Measurements from ENCODE around the gene PIK3C2B. TPM values are rescaled to one million over a fixed set of nuclear protein-coding genes. Genes with fewer than 3 reads are reported as not detected.

PIK3C2B gene
- total RNA-seq, 4 donors from 2014 or later: 17.2 to 43.1 (median 25.9) TPM

DNA sequence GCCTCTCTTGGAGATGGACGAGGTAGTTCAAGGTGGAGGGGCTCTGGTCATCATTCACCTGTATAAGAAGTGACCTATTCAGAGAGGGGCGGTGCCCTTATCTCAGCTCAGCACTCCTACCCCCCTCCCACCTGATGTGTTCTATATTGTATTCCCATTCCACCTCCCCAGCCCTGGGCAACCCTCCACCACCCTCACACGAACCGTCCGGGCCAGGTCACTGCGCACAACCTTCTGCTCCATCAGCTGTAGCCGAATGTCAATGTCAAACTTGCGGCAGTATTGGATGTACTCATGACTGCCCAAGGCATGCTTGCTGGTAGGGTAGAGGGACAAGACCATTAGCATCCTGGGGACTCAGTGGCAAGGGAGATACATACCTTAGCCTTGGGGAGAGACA, 34.3 kb downstream of the PIK3C2B start:
- TF ChIP-seq, protein P1, sequence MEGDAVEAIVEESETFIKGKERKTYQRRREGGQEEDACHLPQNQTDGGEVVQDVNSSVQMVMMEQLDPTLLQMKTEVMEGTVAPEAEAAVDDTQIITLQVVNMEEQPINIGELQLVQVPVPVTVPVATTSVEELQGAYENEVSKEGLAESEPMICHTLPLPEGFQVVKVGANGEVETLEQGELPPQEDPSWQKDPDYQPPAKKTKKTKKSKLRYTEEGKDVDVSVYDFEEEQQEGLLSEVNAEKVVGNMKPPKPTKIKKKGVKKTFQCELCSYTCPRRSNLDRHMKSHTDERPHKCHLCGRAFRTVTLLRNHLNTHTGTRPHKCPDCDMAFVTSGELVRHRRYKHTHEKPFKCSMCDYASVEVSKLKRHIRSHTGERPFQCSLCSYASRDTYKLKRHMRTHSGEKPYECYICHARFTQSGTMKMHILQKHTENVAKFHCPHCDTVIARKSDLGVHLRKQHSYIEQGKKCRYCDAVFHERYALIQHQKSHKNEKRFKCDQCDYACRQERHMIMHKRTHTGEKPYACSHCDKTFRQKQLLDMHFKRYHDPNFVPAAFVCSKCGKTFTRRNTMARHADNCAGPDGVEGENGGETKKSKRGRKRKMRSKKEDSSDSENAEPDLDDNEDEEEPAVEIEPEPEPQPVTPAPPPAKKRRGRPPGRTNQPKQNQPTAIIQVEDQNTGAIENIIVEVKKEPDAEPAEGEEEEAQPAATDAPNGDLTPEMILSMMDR (IDR thresholded peaks at IDR 0.05; ENCODE audit: low read depth): no peak

DNA sequence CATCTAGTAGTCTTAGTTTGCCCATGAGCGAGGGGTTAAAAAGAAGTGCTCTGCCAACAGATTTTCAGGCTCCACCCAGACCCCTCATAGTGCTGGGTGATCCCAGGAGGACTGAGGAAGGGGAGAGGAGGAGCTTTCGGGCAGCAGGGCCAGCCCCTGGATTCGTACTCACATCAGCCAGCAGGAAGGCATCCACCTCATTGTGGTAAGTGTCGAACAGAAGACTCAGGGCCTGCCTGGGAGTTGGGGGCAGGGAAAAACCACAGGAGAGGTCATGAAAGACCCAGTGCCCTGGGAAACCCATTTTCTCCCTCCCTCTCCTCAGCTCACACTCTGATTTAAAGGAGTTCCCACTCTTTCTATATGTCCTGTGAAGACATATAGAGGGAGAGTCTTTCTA, 34.9 kb downstream of the PIK3C2B start:
- TF ChIP-seq, protein P1 (IDR thresholded peaks at IDR 0.05; ENCODE audit: low read depth): no peak

DNA sequence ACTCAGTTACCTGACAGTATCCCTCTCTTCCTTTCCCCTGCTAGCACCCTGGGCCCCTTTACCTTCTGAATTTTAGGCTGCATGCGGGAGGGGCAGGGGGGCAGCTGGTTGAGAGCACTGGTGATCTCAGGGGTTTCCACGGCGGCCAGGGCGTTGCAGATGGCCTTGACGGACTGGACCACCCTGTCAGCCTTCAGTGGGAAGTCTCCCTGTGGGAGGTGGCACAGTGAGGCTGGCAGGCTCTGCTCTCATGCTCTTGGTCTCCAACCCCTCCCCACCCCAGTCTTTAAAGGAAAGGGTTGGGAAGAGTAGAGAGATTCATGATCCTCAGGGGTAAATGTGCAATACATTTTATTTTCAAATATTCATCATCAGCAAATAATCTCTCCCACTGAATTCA, 36.9 kb downstream of the PIK3C2B start:
- TF ChIP-seq, protein P1 (IDR thresholded peaks at IDR 0.05; ENCODE audit: low read depth): no peak

DNA sequence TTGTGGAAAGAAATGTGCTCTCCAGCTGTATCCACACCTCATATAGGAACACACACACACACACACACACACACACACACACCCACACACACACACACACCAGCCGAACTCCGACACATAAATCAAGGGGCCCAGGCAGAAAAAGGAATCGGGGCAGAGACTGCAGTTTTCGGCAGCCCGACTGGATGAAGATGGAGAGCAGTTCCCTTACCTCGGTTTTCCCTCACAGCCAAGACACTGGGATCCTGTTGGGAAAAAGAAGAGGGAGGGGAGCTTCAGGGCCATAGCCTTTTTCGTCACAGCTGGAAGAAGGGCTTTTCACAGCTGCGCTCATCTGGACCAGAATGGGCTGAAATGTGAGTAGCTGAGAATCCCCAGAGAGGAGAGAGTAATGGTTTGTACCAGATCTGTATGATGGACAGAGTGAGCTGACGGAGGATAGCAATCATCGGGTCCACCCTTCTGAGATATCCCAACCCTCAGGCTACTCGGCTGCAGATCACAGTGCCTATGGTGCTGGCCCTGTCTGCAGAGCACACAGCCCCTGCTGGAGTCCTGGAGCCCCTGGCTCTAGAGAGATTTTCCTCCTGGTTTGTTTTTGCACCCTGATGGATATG, 37.7 kb downstream of the PIK3C2B start:
- TF ChIP-seq, protein P1 (IDR thresholded peaks at IDR 0.05; ENCODE audit: low read depth): no peak

DNA sequence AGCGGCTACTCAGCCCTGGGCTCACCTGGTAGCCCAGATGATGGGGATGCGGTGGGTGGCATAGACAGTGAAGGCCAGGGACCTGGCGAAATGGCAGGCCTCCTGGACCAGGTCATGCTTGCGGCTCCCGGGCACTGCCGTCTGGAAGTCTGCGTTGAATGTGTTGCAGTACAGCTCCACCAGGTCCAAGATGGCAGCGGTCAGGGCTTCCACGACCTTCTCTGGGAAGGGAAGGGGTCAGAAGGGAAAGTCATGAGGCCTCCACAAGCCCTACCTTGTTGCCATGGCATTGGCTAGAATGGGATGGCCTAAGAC, 38.8 kb downstream of the PIK3C2B start:
- TF ChIP-seq, protein P1 (IDR thresholded peaks at IDR 0.05; ENCODE audit: low read depth): no peak

DNA sequence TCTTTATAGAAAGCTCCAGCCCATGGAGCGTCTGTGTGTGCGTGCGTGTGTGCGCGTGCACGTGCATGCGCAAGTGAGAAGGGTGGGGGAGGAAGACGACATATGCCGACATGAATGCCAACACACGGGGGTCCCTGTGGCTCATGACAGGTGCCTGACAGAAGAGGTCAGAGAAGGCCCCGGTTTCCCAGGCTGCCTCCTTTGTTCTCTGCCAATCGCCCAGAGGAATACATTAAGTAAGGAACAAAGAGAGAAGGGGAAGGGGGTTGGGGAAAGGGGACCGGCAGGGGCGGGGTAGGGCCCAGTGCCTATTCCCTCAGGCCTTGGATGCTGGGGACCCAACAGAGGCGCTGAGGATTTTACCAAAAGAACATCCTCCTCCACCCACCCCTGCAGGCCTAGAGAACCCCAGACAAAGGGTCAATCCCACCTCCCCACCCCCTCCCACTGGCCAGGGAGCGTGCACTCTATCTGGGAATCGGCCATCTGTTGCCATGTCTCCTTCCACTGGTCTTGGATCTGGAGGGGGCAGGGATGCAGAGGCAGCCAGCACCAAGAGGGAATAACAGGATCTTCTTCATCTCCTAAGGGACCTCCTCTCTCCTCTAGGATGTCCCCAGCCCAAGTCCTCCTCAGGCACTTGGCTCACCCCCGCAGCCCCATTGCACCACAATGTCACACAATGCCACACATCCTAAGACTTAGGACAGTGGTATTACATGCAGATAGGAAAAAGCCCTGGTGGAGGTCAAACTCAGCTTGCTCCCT, 39.4 kb downstream of the PIK3C2B start:
- TF ChIP-seq, protein P1 (IDR thresholded peaks at IDR 0.05; ENCODE audit: low read depth): no peak

DNA sequence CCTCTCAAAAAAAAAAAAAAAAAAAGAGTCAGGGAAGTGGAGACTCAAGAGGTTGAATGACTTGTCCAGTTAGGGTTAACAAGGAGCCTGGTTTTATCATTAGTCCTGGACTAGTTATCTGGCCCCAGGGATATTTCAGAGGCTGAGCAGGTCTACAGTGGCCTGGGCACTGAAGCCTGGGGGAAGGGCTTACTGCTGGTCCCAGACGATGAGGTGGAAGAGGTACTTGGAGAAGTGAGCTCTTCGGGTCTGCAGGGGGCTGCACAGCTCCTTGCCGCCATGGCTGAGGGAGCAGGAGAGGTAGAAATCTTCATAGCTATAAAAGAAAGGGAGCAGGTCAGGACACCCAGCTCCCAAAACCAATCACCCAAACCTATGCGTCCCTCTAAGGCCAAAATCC, 40.1 kb downstream of the PIK3C2B start:
- TF ChIP-seq, protein P1 (IDR thresholded peaks at IDR 0.05; ENCODE audit: low read depth): no peak
